ENCODE measurements around the gene HES4.
"Not testable (repeated sequence)": the region's sequence is repeated elsewhere in the genome, so short reads cannot be mapped to it uniquely, and the experiment has no call there.

The HES4 gene

DNA sequence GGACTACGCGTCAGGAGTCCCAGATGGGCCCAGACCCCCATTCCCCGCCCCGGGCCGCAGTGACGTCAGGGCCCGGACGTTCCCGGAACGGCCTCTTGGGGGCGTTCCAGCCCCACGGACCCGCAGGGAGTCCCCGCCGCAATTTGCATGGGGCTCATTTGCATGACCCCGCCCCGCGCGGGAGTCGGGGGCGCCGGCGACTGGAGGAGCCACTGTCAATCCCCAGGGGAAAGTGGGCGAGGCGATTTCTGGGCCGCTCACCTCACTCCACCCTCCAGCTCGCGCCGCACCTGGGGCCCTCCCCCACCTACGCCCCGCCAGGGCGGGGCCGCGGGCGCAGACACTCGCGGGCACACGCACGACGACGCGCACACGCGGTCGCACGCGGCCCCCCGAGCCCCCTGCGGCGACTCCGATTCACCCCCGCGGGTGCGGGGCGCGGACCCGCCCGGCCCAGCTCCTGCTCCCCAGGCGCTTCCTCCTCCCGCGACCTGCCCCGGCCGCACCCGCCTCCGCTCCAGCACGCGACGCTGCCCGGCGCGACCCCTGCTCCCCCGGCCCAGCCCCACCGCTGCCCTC is 33.2 kb upstream of the HES4 start:
- peak; percentile 88 for DNase-seq

DNA sequence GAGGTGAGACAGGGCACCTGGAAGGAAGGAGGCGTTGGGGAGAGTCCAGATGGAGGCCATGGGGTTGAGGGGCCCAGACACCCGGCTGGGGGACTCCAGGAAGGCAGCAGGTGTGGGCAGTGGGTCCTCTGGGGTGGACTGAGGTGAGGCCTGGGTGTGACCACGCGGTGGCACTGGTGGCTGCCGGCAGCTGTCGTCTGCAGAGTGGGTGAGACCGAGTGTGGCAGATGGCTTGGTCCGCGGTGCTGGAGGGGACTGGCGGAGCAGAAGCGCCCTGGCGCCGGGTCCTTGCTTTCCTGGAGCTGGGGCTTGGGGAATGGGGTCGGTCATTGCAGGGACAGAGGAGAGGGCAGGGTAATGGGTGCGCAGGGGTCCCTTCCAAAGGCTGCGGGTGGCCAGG is 32.5 kb upstream of the HES4 start:
- DNase-seq, result no peak

DNA sequence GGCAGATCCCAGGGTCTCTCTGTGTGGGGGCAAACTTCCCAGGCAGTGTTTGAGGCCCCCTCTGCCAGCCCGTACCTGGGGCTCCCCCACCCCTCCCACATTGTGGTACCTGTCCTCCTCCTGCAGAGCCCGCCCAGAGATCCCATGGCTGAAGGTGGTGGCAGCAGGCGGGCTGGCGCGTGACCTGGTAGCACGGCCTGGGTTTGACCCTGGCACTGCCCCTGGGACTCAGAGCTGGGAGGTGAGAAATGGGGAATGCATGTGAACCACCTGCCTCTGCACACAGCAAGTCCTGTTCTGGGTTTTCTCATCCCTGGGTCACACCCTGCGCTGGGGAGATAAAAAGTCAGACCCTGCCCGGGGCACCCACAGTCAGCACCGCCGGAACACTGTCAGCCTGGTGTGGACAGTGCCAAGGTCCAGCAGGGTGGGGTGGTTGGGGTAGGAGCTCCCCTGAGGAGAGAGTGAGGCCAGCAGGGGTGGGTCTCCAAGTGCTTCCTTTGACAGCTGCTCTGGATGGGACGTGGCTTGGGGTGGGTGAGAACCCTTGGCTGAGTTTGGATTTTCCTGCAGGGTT is 31.9 kb upstream of the HES4 start:
- no peak for DNase-seq

DNA sequence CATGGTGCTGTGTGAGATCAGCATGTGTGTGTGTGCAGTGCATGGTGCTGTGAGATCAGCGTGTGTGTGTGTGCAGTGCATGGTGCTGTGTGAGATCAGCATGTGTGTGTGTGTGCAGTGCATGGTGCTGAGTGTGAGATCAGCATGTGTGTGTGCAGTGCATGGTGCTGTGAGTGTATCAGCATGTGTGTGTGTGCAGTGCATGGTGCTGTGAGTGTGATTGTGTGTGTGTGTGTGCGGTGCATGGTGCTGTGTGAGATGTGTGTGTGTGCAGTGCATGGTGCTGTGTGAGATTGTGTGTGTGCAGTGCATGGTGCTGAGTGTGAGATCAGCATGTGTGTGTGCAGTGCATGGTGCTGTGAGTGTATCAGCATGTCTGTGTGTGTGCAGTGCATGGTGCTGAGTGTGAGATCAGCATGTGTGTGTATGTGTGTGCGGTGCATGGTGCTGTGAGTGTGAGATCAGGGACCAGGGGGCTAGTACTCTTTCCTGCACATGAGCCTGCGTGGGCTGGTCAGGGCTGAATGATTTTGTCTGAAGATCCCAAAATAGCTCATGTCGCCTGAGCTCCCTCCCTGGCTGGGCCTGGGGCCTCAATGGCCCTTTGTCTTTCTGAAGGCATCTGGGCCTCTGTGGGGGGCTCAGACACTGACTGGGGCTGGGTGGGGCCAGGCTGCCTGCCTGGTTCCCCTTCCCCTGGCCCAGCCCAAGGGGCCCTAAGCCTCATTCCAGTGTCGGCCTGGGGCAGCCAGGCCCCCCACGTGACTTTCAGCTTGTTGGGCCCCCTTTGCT is 31.2 kb upstream of the HES4 start:
- DNase-seq, result not testable (repeated sequence)

DNA sequence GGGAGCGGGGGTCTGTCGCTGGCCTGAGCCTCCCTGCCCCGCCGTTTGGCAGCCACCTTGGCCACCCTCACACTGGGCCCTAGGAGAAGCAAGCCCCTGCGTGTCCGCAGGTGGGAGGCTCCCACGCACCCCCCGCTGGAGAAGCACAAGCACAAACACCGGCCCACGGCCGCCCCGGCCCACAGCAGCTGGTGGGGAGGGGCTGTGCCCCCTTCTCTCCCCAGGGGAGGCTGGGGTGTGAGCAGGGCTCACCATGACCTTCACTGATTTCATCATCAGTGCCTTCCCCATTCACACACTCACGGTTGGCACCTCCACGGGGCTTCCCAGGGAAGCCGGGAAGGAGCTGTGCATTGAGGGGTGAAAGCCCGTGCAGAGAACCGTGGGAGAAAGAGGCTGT is 27.9 kb upstream of the HES4 start:
- no peak for DNase-seq

DNA sequence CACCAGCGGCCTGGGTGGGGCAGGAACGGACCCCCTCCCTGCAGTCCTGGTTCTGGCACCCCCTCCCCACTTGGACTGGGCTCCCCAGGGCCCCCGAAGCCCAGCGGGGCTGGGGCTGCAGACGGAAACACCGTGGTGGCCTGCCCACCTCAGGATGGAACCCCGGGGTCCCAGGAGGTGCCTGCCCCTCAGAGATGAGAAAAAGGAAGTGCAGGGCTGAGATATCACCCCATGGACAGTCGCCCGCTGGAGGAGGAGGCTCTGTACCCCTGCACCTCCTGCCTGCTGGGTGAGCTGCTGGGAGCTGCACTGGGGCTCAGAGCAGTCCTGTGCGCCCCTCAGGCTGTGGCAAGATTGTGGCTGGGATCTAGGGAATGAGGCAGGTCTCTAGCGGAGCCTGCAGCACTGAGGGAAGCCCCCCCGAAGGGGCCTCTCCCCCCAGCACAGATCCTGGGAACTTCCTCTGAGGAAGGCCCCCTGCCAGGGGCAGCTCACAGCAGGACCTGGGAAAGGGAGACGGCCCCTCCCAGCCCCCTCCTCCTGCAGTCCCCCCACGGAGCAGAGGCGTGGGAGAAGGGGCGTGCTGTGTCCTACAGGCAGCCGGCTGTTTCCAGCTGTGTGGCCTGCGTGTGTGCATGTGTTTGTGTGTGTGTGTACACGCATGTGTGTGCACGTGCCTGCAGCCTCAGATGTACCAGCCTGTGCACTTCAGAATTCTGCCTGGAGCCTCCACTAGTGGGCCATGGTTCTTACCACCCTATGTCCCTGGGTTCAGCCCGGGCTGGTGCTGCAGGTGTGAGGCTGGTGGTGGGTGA is 26.9 kb upstream of the HES4 start:
- no peak for DNase-seq

DNA sequence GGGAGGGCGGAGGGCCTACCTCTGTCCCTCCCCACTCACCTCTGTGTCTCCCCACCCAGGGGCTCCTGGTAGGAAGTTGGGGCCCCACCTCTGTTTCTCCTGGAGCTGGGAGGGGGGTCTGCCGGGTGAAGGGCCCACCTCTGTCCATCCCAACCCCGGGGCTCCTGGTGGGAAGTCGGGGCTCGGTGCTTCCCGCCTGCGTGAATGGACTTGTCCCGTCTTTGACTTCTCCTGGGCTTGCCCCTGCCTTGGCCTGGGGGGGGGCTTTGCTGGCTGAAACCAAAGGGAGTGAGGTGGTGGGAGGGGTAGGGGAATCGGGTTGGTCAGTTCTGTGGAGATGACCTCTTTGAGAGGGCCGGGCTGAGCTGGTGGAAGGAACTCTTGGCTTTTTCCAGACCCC is 25.8 kb upstream of the HES4 start:
- no peak for DNase-seq

DNA sequence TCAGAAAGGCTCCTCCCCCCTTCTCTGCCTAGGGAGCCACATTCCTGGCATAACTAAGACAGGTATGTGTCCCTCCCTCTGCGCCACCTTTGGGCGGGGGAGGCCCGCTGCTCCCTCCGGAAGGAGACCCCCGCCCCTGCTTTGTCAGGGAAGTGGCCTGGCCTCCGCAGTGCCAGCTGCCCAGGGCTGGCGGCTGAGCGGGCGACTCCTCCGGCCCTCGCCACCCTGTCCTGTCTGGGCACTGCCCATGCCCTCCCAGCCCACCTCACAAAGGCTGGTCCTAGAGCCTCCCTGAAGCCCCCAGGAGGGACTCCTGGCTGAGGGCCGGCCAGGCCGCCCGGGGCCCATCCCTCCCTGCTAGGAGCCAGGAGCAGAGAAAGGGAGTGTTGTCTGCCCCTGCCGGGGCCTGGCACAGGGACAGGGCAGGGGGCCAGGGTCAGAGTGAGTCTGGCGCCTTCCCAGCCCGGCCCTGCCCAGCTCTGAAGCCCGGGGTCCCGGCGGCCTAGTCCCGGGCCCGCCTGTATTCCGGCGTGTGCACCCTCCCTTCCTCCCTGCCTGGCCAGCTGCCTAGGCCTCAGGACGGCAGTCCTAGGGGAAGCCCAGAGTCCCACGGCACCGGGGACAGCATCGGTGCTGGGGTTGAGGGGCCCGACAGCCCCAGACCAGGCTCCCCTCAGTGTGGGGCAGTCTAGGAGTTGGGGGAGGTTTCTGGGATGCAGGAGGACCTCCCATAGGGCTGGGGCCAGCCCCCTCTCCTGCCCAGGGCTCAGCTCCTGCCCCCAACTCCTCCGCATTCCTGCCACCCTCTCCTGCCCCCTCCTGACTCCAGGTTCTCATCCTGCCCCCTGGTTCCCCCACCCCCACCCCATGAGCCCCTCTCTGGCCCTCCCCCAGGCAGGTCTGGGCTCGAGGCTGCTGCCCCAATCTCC is 25.1 kb upstream of the HES4 start:
- peak; percentile 92 for DNase-seq

DNA sequence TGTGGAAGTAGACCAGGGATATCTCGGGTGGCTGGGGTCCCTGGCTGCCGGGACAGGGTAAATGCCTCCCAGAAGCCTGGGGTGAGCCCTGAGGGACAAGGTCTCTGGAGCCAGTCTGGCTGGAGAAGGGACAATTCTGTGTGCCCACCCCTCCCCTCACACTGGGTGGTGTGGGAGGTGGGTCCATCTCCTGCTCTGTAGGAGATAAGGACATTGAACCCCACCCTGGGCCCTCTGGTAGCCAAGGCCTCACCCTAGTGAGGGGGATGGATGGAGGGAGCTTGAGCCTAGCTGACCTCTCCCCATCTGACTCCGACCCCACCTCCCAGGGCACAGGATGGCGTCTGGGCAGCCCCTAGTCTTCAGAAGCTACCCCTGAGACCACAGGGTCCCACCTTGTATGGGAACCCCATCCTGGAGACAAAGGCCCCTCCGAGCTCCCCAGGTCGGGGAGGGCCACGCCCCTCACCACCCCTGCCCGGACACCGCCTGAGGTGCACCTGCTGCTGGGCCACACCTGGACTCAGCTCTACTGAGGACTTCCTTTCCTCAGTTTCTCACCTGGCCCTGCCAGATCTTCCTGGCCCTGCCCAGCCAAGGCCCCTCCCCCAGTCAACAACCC is 24.4 kb upstream of the HES4 start:
- peak; percentile 33 for DNase-seq

DNA sequence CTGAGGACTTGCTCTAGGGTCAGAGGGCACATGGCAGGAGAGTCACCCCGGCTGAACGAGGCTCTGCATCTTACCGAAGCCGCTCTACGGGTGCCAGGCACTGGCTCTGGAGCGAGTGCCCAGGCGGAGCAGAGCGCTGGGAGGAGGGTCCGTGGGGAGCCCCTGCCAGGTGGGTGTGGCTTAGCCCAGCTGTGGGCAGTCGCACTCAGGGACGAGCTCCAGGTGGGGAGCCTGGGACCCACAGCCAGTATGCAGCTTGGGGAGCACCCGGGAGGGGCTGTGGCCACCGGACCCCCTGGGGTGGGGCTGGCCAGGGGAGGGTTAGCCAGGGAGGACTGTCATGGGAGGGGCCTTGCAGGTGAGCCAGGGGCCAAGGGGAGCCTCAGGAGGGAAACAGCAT is 23.8 kb upstream of the HES4 start:
- DNase-seq, result peak; percentile 74

DNA sequence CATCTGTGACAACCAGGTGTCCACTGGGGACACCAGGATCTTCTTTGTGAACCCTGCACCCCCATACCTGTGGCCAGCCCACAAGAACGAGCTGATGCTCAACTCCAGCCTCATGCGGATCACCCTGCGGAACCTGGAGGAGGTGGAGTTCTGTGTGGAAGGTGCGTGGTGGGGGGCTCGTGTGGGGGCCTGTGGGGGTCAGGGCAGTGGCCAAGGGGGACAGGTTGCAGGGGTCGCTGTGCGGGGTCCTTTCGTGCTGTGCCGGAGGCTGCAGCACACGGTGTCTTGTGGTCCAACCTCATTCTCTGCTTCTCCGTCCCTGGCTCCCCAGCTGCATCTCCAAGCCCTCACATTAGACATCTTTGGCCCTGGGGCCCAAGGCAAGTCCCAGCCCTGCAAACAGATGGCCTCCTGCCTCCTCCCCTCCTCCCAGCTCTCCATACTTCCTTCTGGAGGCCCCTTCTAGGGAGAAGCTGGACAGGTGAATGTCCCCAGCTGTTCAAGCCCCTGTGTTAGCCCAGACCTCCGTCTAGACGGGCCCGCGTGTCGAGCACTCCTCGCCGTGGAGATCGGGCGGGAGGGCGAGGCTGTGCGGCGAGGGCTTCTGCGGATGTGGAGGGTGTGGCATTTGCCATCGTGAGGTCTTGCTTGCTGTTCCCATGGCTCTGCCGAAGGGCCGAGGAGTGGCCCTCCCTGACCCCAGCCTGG is 22.6 kb upstream of the HES4 start:
- no peak for DNase-seq

DNA sequence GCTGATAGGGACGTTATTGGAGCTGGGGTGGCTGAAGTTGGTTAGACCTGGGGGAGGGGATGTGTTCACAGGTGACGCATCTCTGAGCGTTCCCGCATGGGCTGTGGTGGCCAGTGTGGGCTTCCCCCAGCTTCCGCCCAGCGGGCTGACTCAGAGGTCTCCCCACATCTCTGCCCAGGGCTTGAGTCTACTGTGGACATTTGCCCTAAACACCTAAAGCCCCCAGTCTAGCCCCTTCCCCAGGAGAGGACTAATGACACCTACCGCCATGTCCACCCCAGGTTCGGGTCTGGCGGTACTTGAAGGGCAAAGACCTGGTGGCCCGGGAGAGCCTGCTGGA is 22.0 kb upstream of the HES4 start:
- DNase-seq, result peak; percentile 77

DNA sequence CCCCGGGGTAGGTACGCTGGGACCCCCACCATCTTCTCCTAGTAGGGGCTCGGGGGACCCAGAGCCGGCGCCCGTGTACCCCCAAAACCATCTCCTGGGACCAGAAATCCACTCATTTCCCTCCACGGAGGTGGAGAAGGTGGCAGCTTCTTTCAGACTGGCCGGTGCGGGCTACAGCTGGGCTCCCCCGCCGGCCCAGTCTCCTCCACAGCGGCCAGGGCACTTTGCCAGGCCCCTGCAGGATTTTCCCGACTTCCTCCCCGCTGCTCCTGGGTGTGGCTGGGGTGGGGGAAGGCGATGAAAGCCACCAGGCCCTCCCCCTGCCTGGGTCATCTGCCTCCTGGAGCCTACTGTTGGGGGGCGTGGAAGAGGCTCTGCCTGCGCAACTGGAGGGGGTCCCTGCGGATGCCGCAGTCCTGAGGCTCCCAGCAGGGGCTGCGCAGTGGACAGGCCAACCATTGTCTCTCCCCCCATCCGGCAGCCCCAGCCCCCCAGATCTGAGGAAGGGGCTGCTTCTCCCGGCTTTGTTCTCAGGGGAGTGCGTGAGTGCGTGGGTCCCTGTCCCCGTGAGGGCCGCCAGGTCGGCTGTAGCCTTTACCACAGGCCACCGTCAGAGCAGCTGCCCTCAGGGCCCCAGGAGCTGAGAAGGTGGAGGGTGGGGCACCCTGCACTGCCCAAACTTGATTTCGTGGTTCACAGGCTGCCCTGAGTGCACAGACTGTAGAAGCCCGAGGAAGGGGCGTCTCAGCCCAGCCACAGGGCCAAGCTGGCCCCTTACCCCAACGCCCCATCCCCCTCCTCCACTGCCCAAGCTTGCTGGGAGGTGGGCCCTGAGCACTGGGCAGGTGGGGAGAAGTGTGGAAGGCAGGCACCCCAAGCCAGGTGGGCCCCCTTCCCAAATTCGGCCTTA is 21.4 kb upstream of the HES4 start:
- peak; percentile 87 for DNase-seq

DNA sequence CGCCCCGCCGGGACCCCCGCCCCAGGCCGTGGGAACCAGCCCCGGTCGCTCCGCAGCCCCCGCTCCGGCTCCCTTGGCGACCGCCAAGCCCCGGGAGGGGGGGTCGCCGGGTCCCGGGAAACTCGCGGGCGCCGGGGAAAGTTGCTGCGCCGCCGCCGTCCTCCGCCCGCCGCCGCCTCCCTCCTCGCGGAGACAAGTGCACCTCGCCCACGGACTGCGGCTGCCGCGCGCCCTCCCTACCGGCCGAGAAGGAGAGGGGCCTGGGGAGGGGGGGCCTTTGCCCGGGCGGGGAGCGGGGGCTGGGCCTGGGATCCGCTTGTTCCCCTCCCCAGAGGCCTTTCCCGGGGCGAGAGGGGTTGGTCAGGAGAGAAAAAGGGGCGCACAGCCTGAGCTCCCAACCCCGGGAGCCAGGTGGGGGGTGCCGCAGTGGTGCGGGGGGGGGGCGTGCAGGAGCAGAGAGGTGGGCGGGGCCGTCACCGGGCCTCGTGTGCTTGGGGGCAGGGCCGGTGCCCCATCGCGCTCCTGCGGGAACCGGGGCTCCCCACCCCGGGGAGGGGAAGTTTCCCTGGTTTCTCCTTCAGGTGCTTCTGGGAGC is 20.6 kb upstream of the HES4 start:
- DNase-seq, result peak; percentile 33

DNA sequence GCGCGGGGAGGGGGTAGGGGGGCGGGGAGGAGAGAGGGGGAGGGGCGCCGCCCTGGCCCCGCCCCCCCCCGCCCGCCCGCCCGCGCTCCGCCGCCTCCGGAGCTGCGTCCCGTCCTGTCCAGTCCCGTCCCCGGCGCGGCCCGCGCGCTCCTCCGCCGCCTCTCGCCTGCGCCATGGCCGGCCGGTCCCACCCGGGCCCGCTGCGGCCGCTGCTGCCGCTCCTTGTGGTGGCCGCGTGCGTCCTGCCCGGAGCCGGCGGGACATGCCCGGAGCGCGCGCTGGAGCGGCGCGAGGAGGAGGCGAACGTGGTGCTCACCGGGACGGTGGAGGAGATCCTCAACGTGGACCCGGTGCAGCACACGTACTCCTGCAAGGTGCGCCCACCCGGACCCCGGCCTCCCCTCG is 20.1 kb upstream of the HES4 start, which contains the start of gene AGRN:
AGRN (plus strand) TSS at position 121 of the 405 bp plus-strand sequence; CDS start at position 174, 53 bp downstream.
- DNase-seq, result no peak

DNA sequence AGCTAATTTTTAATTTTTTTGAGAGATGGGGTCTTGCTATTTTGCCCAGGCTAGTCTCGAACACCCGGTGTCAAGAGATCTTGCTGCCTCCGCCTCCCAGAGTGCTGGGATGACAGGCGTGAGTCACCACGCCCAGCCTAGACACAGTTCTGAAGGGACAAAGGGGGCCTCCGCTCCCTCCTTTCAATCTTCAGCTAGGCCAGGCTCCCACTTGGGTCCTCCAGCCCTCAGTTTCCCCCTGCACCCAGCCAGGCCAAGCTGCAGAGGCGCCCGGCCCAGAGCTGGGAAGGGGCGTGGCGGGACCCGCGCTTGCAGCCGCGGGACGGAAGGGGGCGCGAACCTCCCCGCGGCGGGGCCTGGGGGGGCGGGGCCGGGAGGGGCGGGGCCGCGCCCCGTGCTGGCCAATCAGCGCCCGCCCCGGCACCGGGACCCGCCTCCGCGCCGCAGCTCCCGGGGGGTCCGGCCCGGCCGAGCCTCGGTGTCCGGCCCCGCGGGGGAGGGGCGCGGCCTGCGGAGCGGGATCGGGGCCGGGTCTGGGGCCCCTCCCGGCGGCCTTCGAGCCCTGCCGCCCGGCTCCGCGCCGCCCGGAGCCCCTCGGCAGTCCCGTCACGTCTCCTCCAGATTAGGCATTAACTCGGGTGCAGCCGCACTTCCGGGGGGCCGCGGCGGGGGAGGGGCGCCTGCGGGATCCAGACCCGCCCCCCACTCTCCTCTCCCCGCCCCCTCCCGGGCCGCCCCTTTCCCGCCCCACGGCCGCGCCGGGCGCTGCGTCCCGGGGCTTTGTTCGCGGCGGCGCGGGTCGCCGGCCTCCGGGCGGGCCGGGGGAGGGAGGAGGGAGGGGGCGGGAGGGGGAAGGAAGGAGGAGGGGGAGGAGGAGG is 19.5 kb upstream of the HES4 start:
- peak; percentile 82 for DNase-seq

DNA sequence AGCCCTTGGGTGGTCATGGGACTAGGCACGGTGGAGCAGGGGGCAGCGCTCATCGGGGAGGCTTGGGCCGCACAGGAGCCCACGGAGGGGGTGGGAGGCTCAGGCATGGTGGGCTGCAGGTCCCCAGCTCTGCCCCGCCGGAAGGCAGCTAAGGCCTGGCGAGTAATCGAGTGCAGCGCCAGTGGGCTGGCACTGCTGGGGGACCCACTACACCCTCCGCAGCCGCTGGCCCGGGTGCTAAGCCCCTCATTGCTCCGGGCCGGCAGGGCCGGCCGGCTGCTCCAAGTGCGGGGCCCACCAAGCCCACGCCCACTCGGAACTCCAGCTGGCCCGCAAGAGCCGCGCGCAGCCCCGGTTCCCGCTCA is 18.4 kb upstream of the HES4 start:
- not testable (repeated sequence) for DNase-seq
